ENCODE data around the gene TMEM121.
"Not testable (repeated sequence)": the region's sequence is repeated elsewhere in the genome, so short reads cannot be mapped to it uniquely, and the experiment has no call there.

The TMEM121 gene

DNA sequence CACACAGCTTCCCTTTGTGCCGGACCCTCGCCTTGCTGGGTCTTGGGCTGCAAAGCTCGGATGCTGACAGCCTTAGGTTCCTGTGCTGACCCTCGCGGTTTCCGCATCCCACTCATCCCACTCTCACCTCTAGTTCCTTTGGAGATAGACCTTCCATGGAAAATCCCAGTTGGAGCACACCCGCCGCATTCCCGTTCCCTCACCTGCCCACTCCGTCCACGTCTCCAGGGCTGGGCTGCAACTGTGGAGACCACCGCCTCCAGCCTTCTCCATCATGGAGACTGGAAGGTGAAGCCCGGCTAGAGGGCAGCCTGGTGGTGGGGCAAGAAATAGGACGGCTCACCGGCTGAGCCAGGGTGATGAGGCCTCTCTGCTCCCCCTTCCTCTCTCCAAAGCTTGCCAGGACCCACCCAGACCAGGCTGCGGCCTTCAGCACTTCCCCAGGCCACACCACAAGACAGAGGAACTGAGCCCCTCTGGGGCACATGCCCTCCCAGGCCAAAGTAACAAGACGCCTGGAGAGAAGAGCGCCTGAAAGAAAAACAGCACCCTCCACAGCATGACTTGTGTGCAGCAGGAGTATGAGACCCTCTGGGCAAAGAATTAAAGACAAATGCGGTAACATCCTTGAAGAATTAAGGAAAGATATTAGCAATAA, 15.0 kb downstream of the TMEM121 start:
- no peak for DNase-seq (ENCODE audit: extremely low read depth in 1 of 2, low read depth in 1 of 2)

DNA sequence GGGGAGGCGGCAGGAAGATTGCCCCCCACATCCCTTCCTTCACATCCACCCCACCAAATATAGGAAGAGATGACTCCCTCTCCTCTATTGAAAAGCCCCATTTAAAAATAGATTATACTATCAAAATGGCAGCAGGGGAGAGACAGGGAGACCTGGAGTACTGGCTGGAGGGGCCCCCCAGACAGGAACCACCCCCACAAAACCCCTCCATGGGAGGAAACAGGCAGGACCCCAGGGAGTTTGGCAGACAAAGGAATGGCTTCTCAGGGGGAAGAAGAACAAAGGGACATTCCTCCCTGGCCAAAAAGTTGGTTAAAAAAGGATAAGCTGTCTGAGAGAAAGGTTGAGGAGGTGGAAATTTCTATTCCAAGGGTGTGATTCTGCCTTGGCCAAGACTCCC, 19.3 kb downstream of the TMEM121 start:
- DNase-seq (ENCODE audit: extremely low read depth in 1 of 2, low read depth in 1 of 2): not testable (repeated sequence)

DNA sequence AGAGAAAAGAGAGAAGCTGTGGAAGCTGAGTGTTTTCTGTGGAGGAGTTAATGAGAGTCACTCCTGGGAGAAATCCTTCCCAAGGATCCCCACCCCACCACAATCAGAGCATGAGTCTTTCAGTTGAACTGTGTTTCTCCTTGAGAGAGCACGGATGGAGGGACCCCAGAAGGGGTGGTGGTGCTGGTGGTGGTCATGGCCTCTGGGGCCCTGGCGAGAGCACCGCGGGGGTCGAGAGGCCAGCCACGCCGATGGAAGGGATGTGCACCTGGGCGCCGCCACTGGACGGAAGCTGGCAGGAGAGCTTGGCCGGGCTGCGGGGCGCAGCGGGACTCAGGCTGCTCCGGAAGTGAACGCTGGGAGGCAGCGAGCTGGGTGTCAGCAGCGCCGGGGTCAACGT, 20.0 kb downstream of the TMEM121 start:
- not testable (repeated sequence) for DNase-seq (ENCODE audit: extremely low read depth in 1 of 2, low read depth in 1 of 2)

DNA sequence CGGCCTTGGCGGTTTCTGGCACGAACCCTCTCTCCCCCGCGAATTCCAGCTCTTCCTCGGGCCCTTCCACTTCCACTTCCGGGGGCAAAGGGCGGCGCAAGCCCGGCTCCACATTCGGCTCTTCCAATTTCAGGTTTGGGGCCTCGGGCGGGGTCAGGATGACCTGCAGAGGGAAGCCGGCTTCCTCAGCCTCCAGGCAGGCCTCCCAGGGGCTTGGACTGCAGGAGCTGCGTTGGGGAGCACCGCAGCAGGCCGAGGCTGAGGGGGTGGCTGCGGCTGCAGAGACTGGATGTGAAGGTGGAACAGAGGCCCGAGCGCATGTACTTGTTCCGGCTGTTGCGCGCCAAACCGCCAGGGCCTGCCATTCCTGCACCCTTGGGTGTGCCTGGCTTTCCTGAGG, 20.7 kb downstream of the TMEM121 start:
- not testable (repeated sequence) for DNase-seq (ENCODE audit: extremely low read depth in 1 of 2, low read depth in 1 of 2)

GRCh38 chr14:105547741-105548169, 21.4 kb downstream of the TMEM121 start:
- DNase-seq (ENCODE audit: extremely low read depth in 1 of 2, low read depth in 1 of 2): no peak

DNA sequence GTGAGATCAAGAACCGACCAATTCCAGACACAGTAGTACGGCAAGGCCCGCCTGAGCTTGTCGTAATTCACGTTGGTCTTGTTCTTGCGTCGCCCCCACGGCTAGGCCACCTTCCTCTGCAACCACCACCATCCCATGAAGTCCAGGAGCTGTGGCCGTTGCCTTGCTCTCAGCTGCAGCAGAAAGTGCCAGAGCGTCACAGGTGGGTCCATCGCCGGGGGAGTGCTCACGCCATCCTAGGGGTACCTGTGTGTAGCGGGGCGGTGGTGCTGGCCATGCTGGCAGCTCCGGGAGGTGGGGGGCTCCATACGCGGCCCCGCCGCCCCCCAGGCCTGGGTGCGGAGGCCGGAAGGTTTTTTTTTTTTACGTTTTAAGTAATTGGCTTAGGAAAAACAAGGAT, 23.1 kb downstream of the TMEM121 start:
- DNase-seq (ENCODE audit: extremely low read depth in 1 of 2, low read depth in 1 of 2): no peak

GRCh38 chr14:105554022-105554421, 27.6 kb downstream of the TMEM121 start:
- DNase-seq (ENCODE audit: extremely low read depth in 1 of 2, low read depth in 1 of 2): no peak

- no peak for DNase-seq (ENCODE audit: extremely low read depth in 1 of 2, low read depth in 1 of 2)
Measured at GRCh38 chr14:105554523-105554922, 28.1 kb downstream of the TMEM121 start.

GRCh38 chr14:105557671-105558070, 31.3 kb downstream of the TMEM121 start:
- not testable (repeated sequence) for DNase-seq (ENCODE audit: extremely low read depth in 1 of 2, low read depth in 1 of 2)

DNA sequence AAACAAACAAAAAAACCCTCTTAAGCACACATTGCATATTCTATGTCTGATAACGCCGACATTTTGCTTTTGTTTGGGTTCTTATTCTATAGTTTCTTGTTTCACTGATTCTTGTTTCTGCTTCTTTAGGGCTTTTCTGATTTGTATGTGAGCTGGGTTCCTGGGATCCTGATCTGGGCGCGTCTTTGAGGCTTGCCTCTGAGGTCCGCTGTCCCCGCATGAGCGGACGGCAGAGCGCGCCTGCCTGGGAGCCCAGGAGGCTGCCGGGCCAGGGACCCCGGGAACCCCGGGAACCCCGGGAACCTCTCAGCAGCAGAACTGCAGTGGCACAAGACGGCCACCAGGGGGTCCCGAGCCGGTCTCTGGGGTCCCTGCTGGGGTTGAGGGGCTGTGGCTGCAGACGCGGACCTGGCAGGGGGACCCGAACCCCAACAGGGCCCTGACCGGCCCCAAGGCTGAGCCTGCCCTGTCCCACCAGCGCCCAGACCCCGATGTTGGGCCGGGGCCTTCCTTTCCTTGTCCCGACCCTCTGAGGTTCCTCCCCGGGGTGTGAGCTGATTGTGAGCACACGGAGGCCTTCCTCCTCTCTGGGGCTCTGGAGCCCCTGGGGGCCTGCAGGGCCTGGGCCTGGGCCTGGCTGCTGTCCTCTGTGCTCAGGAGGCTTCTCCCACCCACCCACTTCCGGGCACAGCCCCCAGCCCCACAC, 32.2 kb downstream of the TMEM121 start:
- not testable (repeated sequence) for DNase-seq (ENCODE audit: extremely low read depth in 1 of 2, low read depth in 1 of 2)

- DNase-seq (ENCODE audit: extremely low read depth in 1 of 2, low read depth in 1 of 2): not testable (repeated sequence)
Measured at GRCh38 chr14:105559384-105560047, 33.1 kb downstream of the TMEM121 start.

GRCh38 chr14:105560048-105560669, 33.8 kb downstream of the TMEM121 start:
- DNase-seq (ENCODE audit: extremely low read depth in 1 of 2, low read depth in 1 of 2): not testable (repeated sequence)

DNA sequence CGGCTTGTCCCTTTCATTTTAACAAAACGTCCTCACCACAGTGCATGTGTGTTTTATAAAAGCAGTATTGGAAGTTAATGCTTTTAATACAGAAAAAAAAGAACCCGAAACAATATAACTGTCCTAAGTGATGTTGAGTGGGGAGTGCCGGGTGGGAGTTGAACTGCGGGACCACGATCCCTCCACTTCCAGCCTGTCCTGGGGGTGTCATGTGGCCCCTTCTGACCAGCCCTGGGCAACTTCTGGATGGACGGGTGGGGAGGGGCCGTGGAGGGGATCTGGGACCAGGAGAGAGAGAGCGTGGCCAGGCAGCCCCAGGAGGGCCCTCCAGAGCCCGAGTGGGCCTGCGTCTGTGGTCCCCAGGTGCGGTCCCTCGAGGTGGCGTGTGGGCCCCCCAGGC, 35.0 kb downstream of the TMEM121 start:
- not testable (repeated sequence) for DNase-seq (ENCODE audit: extremely low read depth in 1 of 2, low read depth in 1 of 2)

GRCh38 chr14:105562713-105563346, 36.4 kb downstream of the TMEM121 start:
- DNase-seq (ENCODE audit: extremely low read depth in 1 of 2, low read depth in 1 of 2): no peak

GRCh38 chr14:105563347-105563737, 37.0 kb downstream of the TMEM121 start:
- DNase-seq (ENCODE audit: extremely low read depth in 1 of 2, low read depth in 1 of 2): no peak

DNA sequence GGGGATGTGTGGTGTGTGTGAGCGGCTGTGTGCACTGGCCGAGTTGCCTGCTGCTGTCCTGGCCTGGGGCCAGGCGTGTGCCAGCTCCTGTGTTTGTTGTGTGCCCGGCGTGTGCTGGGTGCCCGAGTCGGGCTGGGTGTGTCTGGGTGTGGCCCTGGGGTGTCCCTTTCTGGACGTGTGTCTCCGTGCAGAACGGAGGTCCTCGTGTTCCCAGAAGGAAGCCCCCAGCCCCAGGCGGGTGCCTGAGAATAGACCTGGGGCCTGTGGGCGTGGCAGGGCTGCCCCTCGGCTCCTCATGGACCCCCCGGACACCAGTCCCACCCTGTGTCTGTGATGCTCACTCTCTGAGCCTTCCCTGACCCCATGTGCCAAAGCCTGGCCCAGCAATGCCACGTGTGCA, 38.2 kb downstream of the TMEM121 start:
- not testable (repeated sequence) for DNase-seq (ENCODE audit: extremely low read depth in 1 of 2, low read depth in 1 of 2)

DNA sequence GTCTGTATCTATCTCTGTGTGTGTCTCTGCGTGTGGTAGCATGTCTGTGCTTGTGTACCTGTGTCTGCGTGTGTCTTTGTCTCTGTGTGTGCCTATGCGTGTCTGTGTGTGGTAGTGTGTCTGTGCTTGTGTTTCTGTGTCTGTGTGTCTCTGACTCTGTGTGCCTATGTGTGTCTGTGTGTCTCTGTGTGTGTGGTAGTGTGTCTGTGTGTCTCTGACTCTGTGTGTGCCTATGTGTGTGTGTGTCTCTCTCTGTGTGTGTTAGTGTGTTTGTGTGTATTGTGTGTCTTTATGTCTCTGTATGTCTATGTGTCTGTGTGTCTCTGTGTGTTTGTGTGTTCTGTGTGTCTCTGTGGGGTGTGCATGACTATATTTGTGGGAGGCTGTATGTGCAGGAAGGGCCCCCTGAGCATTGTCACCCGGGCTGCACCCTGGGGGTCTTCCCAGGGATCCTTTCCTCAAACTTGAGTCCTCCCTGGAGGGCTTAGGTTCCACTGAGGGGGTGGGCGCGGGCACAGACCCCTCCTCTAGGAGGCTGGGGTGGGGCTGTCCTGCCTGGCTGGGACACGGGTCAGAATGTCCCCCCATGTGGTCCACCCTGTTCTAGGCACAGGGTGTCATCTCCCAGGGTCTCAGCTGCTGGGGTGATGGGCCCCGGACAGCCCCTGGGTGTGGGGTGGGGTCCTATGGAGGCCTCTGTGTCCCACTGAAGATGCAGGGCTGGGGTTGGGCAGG, 39.0 kb downstream of the TMEM121 start:
- DNase-seq (ENCODE audit: extremely low read depth in 1 of 2, low read depth in 1 of 2): not testable (repeated sequence)

GRCh38 chr14:105566248-105567163, 40.1 kb downstream of the TMEM121 start:
- not testable (repeated sequence) for DNase-seq (ENCODE audit: extremely low read depth in 1 of 2, low read depth in 1 of 2)

All from stimulated activated CD8-positive, alpha-beta memory T cell treated with anti-CD3 and anti-CD28 coated beads, Interleukin-7, amount 100 ng/mL, for 48 hours (primary cell).